Brain microvascular endothelial cell (primary cell): Measurements from ENCODE around the gene ARMC6.

Experiments
- DNase-seq: peaks from one replicate; pipeline ENCODE4 v3.0.0-alpha.2; 2020
- H3K27ac ChIP-seq: fragments of 250-450 bp; sonication (Bioruptor Pico); 2 replicates; pipeline ENCODE4 v1.5.1; 2020; ENCODE audit warnings: mild to moderate bottlenecking, moderate library complexity
- H3K27me3 ChIP-seq: fragments of 250-450 bp; sonication (Bioruptor Pico); replicated peaks from 2 replicates; pipeline ENCODE4 v1.5.1; 2020; ENCODE audit warnings: mild to moderate bottlenecking
- H3K36me3 ChIP-seq: fragments of 250-450 bp; sonication (Bioruptor Pico); replicated peaks from 2 replicates; pipeline ENCODE4 v1.5.1; 2020; ENCODE audit warnings: mild to moderate bottlenecking
- H3K4me3 ChIP-seq: 2 replicates; pipeline ENCODE4 v1.5.1; 2011; ENCODE audit warnings: low read depth, mild to moderate bottlenecking, control low read depth, low read length, moderate library complexity
- CTCF ChIP-seq: IDR thresholded peaks from 2 replicates; pipeline ENCODE4 v1.5.1; 2011; ENCODE audit warnings: low read depth, mild to moderate bottlenecking, moderate library complexity, low read length, control low read depth, inconsistent platforms; ENCODE audit errors: missing control alignments
- in situ Hi-C: cut with HindIII; loops from 2 replicates; pipeline ENCODE4 v1.10.0; 2017; ENCODE audit warnings: low sequenced_read_pairs, low pct_ligation_motif_present

ARMC6 gene

GRCh38 chr19:19076476-19076875, 43.1 kb downstream of the ARMC6 start:
- Histone ChIP-seq H3K4me3 (no peak overlapping the region), H3K36me3 (no peaks in the 10 kb centered on the region), H3K27me3 (no peaks in the 10 kb centered on the region), H3K27ac (no peak overlapping the region)
- no peak for DNase-seq
- TF ChIP-seq CTCF, result no peak
- in situ Hi-C loops, result no loop called here

GRCh38 chr19:19077103-19077502, 43.7 kb downstream of the ARMC6 start:
- no peaks in the 10 kb centered on the region for H3K36me3 ChIP-seq
- in situ Hi-C loops, result no loop called here
- H3K27ac ChIP-seq, result no peak overlapping the region
- H3K27me3 ChIP-seq, result no peaks in the 10 kb centered on the region
- H3K4me3 ChIP-seq, result no peak overlapping the region
- DNase-seq, result no peak
- TF ChIP-seq CTCF, result no peak

- in situ Hi-C loops, result no loop called here
- Histone ChIP-seq H3K36me3 (no peaks in the 10 kb centered on the region), H3K27me3 (no peaks in the 10 kb centered on the region), H3K4me3 (no peak overlapping the region), H3K27ac (no peak overlapping the region)
- DNase-seq, result no peak
- no peak for TF ChIP-seq CTCF
These were observed 45.4 kb downstream of the ARMC6 start for GRCh38 chr19:19078801-19079200.

- DNase-seq, result no peak
- no peak for TF ChIP-seq CTCF
- no peaks in the 10 kb centered on the region for H3K36me3 ChIP-seq
- H3K4me3 ChIP-seq, result no peak overlapping the region
- H3K27ac ChIP-seq, result no peak overlapping the region
- H3K27me3 ChIP-seq, result no peaks in the 10 kb centered on the region
- in situ Hi-C loops, result no loop called here
These were observed 46.2 kb downstream of the ARMC6 start for GRCh38 chr19:19079571-19079970.

- no peak for TF ChIP-seq CTCF
- in situ Hi-C loops, result no loop called here
- no peaks in the 10 kb centered on the region for H3K27me3 ChIP-seq
- peak; percentile 12 for DNase-seq
- no peak overlapping the region for H3K4me3 ChIP-seq
- no peak overlapping the region for H3K27ac ChIP-seq
- H3K36me3 ChIP-seq, result no peaks in the 10 kb centered on the region
These were observed 48.3 kb downstream of the ARMC6 start for GRCh38 chr19:19081642-19082151.
